B cell (primary cell): ENCODE measurements around the gene ACOX2. TPM values are rescaled to one million over a fixed set of nuclear protein-coding genes. Genes with fewer than 3 reads are reported as not detected.

ENCODE experiments used
- ATAC-seq: fragments of 200-7000 bp; cut with Tn5 transposase; one replicate; pipeline ENCODE4 v1.10.0; 2021; ENCODE audit warnings: low read depth, mild to moderate bottlenecking, moderate number of reproducible peaks, moderate library complexity
- CTCF ChIA-PET: fragments of 350-600 bp; sonication (Branson Sonifier 250); formaldehyde crosslinking; loops from one replicate; lab custom pipeline; 2021; ENCODE audit warnings: antibody characterized with exemption, inconsistent platforms; lab: Charles Lee
- POLR2A ChIA-PET: fragments of 350-600 bp; sonication (Branson Sonifier 250); formaldehyde crosslinking; loops from one replicate; lab custom pipeline; 2021; ENCODE audit warnings: antibody characterized with exemption; lab: Charles Lee
- DNase-seq: peaks from one replicate; pipeline ENCODE4 v3.0.0; 2013
- H2AFZ ChIP-seq: 2 replicates; pipeline ENCODE4 v1.6.1; 2012; ENCODE audit warnings: mild to moderate bottlenecking, low read depth, low read length; ENCODE audit not compliant: insufficient read depth, poor library complexity, severe bottlenecking
- H3K27ac ChIP-seq, 2 donors: 1 replicate in 1 of 2; 2 replicates in 1 of 2; pipeline ENCODE4 v1.5.1; 2012 to 2013; ENCODE audit warnings: low read length in 2 of 2, mild to moderate bottlenecking in 2 of 2, moderate library complexity in 1 of 2
- H3K27me3 ChIP-seq, 4 experiments: fragments of 200-600 bp in 1 of 4; sonication (generic) in 1 of 4; replicated peaks in 1 of 4; 1 replicate in 2 of 4; 2 replicates in 2 of 4; pipeline versions ENCODE4 v1.6.1 to v1.7.0; 2013 to 2016; ENCODE audit warnings: low read length in 3 of 4, mild to moderate bottlenecking in 2 of 4, mixed read lengths in 1 of 4, moderate library complexity in 1 of 4; ENCODE audit not compliant: insufficient read depth in 4 of 4, control insufficient read depth in 3 of 4; ENCODE audit errors: control extremely low read depth in 1 of 4
- H3K36me3 ChIP-seq, 2 experiments: replicated peaks in 1 of 2; 1 replicate in 1 of 2; 2 replicates in 1 of 2; pipeline versions ENCODE4 v1.6.1 to v1.7.1; 2013; ENCODE audit warnings: low read length in 1 of 2; ENCODE audit not compliant: insufficient read depth in 2 of 2, control insufficient read depth in 1 of 2; ENCODE audit errors: control extremely low read depth in 1 of 2, extremely low read depth in 1 of 2
- H3K4me1 ChIP-seq, 2 donors: fragments of 200-600 bp in 1 of 2; sonication (generic) in 1 of 2; 1 replicate in 1 of 2; 2 replicates in 1 of 2; pipeline versions ENCODE4 v1.5.1 to v1.6.1; 2013 to 2017; ENCODE audit warnings: low read length in 2 of 2; ENCODE audit not compliant: control insufficient read depth in 2 of 2, insufficient read depth in 2 of 2
- H3K4me2 ChIP-seq: replicated peaks from 2 replicates; pipeline ENCODE3; 2012; ENCODE audit warnings: mild to moderate bottlenecking, low read depth, low read length; ENCODE audit not compliant: poor library complexity, severe bottlenecking
- H3K4me3 ChIP-seq, 5 experiments: fragments of 200-600 bp in 1 of 5; sonication (generic) in 1 of 5; 1 replicate in 3 of 5; 2 replicates in 2 of 5; pipeline versions ENCODE4 v1.5.1 to v1.7.0; 2011 to 2016; ENCODE audit warnings: low read length in 4 of 5, mild to moderate bottlenecking in 4 of 5, low read depth in 2 of 5, control low read depth in 1 of 5, moderate library complexity in 1 of 5; ENCODE audit not compliant: insufficient read depth in 1 of 5; ENCODE audit errors: control extremely low read depth in 1 of 5, extremely low read depth in 1 of 5
- H3K79me2 ChIP-seq: fragments of 200-600 bp; sonication (generic); one replicate; pipeline ENCODE4 v1.6.0; 2016; ENCODE audit warnings: low read length; ENCODE audit not compliant: control insufficient read depth, insufficient read depth
- H3K9ac ChIP-seq: fragments of 200-600 bp; sonication (generic); 2 replicates; pipeline ENCODE4 v1.6.1; 2017; ENCODE audit warnings: mild to moderate bottlenecking, low read length, moderate library complexity
- H3K9me3 ChIP-seq, 3 donors: one replicate each; pipeline versions ENCODE4 v1.6.1 to v1.7.1; 2013; ENCODE audit warnings: low read length in 2 of 3; ENCODE audit not compliant: control insufficient read depth in 2 of 3, insufficient read depth in 1 of 3; ENCODE audit errors: control extremely low read depth in 1 of 3
- H4K20me1 ChIP-seq: 2 replicates; pipeline ENCODE4 v1.6.0; 2012; ENCODE audit warnings: mild to moderate bottlenecking, low read length; ENCODE audit not compliant: insufficient read depth, control insufficient read depth, poor library complexity, severe bottlenecking
- H3K27ac Mint-ChIP-seq: one replicate; pipeline ENCODE4 v1.8.0; 2021; ENCODE audit warnings: mixed read lengths
- H3K27me3 Mint-ChIP-seq: one replicate; pipeline ENCODE4 v1.8.0; 2021; ENCODE audit warnings: mixed read lengths
- H3K4me1 Mint-ChIP-seq: one replicate; pipeline ENCODE4 v1.8.0; 2021; ENCODE audit warnings: mixed read lengths
- H3K4me3 Mint-ChIP-seq: one replicate; pipeline ENCODE4 v1.8.0; 2021; ENCODE audit warnings: mixed read lengths
- H3K9me3 Mint-ChIP-seq: one replicate; pipeline ENCODE4 v1.8.0; 2022; ENCODE audit warnings: mixed read lengths; ENCODE audit not compliant: insufficient read depth
- EZH2 ChIP-seq: IDR thresholded peaks from 2 replicates; pipeline ENCODE4 v1.6.1; 2012; ENCODE audit warnings: borderline replicate concordance, low read depth, mild to moderate bottlenecking, moderate library complexity, low read length; ENCODE audit not compliant: insufficient read depth, poor library complexity, severe bottlenecking
- WGBS: methylation state at CpG from one replicate; pipeline ENCODE4 v1.1.5; 2013; ENCODE audit warnings: missing lambda C conversion rate; ENCODE audit not compliant: insufficient coverage; 5-methylcytosine and 5-hydroxymethylcytosine counted together
- intact Hi-C: fragments of 100-400 bp; cut with micrococcal nuclease; formaldehyde crosslinking; loops from one replicate; pipeline ENCODE4 v1.10.0; 2022
- polyA plus RNA-seq: library from polyadenylated mRNA; depleted of rRNA; stranded (reverse); fragments of >200 nt; gene quantifications from 2 replicates; pipeline ENCODE4 v1.2.3, GENCODE V29; 2012
- total RNA-seq, 2 donors: library from RNA; stranded (reverse); fragments of 120-200 nt in 1 of 2; gene quantifications; 1 replicate in 1 of 2; 2 replicates in 1 of 2; pipeline versions ENCODE4 v1.2.3 to v1.2.4, GENCODE V29; 2013 to 2022
- TF ChIP-seq, protein P1 (sequence below): fragments of 200-600 bp; IDR thresholded peaks from one replicate; pipeline ENCODE4 v1.8.0; 2022; ENCODE audit warnings: antibody characterized with exemption, mild to moderate bottlenecking

ACOX2 gene
- total and polyA plus RNA-seq, 2 donors (not counting 1 experiment from before 2014, with no cell fraction given): not detected

DNA sequence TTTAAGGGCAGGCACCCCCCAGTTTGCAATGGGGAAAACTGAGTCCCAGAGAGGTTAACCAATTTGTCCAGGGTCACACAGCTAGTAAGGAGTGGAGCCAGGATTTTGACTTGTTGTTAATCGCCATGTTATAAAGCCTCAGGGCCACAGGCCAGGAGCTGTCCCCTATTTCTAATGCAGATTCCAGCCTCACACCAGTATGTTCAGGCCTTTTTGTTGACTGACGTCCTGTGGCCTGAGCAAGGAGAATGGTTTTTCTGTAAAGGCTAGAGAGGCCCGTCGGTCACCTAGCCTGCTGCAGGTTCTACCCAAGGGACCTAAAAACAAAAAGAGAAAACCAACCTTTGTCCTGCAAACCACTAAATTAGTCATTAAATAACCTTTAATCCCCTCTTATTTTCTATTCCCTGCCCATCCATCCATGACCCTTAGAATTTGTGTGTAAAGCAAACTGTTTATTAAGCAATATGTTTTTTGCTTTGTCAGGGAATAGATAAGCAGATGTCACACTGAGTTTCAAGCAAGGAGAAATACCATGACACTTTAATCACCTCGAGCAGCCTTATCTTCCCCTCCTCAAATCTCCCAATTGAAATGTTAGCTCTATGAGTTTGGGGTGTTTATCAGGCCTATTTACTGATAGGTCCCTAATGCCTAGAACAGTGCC lies 14.1 kb downstream of the ACOX2 start:
- intact Hi-C loops: no loop called here
- no peaks in the 10 kb centered on the region for H3K36me3 ChIP-seq
- Mint-ChIP-seq H3K4me3 (no peak overlapping the region), H3K9me3 (no peaks in the 10 kb centered on the region), H3K4me1 (no peaks in the 10 kb centered on the region), H3K27ac (no peak overlapping the region), H3K27me3 (no peaks in the 10 kb centered on the region)
- H3K79me2 ChIP-seq: no peaks in the 10 kb centered on the region
- ChIA-PET POLR2A (no interaction called here), CTCF (interaction anchor here (0.6 to 1.3 kb wide), 3 partner anchors 12 to 20 kb away, joined by 3 read pairs; no protein-coding TSS in a partner anchor)
- no peak overlapping the region for H3K4me3 ChIP-seq
- WGBS: no CpG with 5 or more reads among the region's 5 CpGs
- H3K27me3 ChIP-seq: no peaks in the 10 kb centered on the region
- no peaks in the 10 kb centered on the region for H4K20me1 ChIP-seq
- H3K27ac ChIP-seq: no peak overlapping the region
- H3K9ac ChIP-seq: no peak overlapping the region
- H2AFZ ChIP-seq: no peak overlapping the region
- TF ChIP-seq EZH2: no peak
- TF ChIP-seq, protein P1, sequence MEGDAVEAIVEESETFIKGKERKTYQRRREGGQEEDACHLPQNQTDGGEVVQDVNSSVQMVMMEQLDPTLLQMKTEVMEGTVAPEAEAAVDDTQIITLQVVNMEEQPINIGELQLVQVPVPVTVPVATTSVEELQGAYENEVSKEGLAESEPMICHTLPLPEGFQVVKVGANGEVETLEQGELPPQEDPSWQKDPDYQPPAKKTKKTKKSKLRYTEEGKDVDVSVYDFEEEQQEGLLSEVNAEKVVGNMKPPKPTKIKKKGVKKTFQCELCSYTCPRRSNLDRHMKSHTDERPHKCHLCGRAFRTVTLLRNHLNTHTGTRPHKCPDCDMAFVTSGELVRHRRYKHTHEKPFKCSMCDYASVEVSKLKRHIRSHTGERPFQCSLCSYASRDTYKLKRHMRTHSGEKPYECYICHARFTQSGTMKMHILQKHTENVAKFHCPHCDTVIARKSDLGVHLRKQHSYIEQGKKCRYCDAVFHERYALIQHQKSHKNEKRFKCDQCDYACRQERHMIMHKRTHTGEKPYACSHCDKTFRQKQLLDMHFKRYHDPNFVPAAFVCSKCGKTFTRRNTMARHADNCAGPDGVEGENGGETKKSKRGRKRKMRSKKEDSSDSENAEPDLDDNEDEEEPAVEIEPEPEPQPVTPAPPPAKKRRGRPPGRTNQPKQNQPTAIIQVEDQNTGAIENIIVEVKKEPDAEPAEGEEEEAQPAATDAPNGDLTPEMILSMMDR: no peak
- H3K4me2 ChIP-seq: no peak overlapping the region
- ATAC-seq: no peak
- no peaks in the 10 kb centered on the region for H3K4me1 ChIP-seq
- no peak for DNase-seq
- H3K9me3 ChIP-seq: no peaks in the 10 kb centered on the region

DNA sequence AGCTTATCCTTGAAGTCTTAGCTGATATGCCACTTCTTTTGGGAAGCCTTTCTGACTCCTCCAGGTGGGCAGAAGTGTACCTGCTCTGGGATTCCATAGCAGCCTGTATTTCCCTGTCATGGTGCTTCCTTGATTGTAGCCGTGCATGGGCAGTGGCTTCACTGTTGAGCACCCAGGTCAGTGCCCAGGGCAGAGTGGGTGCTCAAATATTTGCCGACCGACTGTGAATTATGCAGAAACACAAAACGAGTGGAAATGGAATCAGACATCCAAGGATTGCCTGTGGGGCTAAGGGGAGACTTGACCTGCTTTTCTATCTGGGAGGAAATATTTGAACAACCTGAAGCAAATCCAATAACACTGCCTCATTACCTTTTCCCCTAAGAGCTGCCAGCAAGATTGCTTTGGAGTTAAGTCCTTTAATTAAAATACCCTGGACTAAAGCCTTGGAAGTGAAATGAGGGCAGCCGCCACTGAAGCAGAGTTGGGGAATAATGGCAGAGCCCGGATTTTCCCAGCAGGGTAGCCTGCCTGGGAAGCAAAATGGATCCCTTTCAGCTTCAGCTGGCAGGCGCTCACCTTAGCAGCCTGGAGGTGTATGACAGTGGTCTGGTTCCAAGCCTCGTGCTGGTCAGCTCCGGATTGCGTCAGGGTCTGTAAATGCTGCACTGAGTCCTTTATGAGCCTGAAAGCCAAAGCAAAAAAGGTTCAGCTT lies 14.9 kb downstream of the ACOX2 start:
- H3K27me3 ChIP-seq: no peaks in the 10 kb centered on the region
- no peak overlapping the region for H3K4me2 ChIP-seq
- WGBS: 93% methylated on average over 9 of the region's 10 CpGs
- no peak overlapping the region for H3K4me3 ChIP-seq
- no peak overlapping the region for H3K9ac ChIP-seq
- CTCF ChIA-PET: interaction anchor here (0.6 to 1.3 kb wide), 2 partner anchors 11 to 294 kb away, joined by 3 read pairs; no protein-coding TSS in a partner anchor
- Mint-ChIP-seq H3K9me3 (no peaks in the 10 kb centered on the region), H3K4me3 (no peak overlapping the region), H3K27me3 (no peaks in the 10 kb centered on the region), H3K27ac (no peak overlapping the region), H3K4me1 (no peaks in the 10 kb centered on the region)
- TF ChIP-seq, protein P1: no peak
- TF ChIP-seq EZH2: no peak
- ATAC-seq (no peak), DNase-seq (no peak)
- intact Hi-C loops: no loop called here
- H2AFZ ChIP-seq: no peak overlapping the region
- no peaks in the 10 kb centered on the region for H4K20me1 ChIP-seq
- H3K4me1 ChIP-seq: no peaks in the 10 kb centered on the region
- no peaks in the 10 kb centered on the region for H3K79me2 ChIP-seq
- POLR2A ChIA-PET: no interaction called here
- H3K9me3 ChIP-seq: no peaks in the 10 kb centered on the region
- H3K36me3 ChIP-seq: no peaks in the 10 kb centered on the region
- H3K27ac ChIP-seq: no peak overlapping the region
